HT1080 (cell line): ENCODE measurements around the gene SERPINF2. TPM values are rescaled to one million over a fixed set of nuclear protein-coding genes. Genes with fewer than 3 reads are reported as not detected.
"Not testable (repeated sequence)": the region's sequence is repeated elsewhere in the genome, so short reads cannot be mapped to it uniquely, and the experiment has no call there.

Experiments used
- DNase-seq: peaks from one replicate; pipeline ENCODE4 v3.0.0-alpha.2; 2015; ENCODE audit warnings: low read depth
- total RNA-seq: library from RNA; depleted of rRNA; stranded (reverse); fragments of >200 nt; shearing (Covaris generic); gene quantifications from 2 replicates; pipeline ENCODE4 v1.2.3, GENCODE V29; 2014; rRNA removed

The SERPINF2 gene
- total RNA-seq, 1 experiment from 2014 or later, result 2.0 TPM

DNA sequence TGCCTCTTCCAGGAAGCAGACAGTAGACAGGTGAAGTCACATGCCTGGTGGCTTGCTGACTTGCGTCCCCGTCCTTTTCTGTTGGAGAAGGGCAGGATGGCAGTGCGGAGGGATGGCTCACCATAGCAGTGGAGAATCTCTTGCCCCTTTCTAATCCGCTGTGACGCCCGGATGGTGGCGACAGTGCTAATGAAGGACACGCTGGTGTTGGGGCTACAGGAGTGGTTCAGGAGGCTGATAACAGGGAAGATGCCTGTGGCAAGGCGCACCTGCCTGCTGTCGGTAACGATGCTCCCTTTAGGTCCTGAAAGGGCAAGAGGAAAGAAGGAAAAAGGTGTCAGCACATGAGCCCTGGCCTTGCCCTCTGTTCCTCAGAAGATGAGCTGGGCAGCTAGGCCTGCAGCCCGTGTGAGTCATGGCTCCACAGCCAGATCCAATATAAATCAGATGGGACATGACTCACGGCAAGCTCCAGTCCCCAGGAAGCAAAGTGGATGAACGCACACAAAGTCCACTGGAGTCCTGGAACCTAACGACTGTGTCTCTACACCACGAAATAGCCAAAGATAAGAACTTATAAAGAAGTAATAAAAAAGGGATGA lies 44.7 kb downstream of the SERPINF2 start:
- peak; percentile 95 for DNase-seq

DNA sequence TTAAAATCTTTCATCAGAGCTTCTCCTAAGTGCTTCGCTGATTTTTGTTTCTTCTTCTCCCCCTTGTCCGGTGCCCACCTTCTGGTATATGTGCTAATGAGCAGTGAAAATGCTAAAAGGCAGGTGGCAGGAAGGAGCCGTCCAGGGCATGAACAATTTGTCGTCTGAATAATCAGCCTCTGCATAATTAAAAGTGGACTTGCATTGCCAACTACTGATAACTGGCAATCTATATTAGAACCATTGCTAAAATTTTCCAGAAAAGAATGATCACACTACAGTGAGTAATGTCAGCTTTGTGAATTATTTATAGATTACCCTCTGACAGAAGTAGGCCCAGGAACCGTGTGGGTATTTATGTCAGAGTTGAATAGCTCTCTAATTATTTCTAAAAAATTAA lies 47.3 kb downstream of the SERPINF2 start:
- DNase-seq, result no peak

DNA sequence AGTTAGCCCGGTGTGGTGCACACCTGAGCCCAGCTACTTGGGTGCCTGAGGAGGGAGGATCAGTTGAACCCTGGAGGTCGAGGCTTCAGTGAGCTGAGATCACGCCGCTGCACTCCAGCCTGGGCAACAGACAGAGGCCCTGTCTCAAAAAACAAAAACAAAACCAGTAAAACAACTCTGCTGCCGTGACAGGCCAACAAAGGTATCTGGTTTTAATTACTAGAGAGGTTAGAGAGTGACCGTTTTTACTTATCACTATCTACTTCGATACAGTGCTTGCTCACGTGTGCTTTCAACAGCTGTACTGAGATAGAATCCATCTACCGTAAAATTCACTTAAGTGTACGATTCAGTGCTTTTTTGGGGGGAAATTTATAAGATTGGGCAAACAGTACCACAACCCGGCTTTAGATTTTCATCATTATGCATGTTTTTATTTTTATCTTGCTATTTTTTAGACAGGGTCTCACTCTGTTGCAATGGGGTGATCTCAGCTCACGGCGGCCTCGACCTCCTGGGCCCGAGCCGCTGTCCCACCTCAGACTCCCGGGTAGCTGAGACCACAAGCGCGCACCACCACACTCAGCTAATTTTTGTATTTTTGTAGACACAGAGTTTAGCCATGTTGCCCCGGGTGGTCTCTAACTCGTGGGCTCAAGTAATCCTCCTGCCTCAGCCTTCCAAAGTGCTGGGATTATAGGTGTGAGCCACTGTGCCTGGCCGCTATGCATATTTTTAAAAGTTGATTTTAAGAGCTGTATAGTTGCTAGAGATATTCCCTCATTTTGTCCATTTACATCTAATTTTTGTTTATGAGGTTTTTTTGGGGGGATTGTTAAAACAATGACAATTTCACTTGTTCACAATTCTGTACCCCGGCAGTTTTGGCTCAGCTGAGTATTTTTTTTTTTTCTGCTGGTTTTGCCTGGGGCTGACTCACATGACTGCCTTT lies 50.1 kb downstream of the SERPINF2 start:
- no peak for DNase-seq

DNA sequence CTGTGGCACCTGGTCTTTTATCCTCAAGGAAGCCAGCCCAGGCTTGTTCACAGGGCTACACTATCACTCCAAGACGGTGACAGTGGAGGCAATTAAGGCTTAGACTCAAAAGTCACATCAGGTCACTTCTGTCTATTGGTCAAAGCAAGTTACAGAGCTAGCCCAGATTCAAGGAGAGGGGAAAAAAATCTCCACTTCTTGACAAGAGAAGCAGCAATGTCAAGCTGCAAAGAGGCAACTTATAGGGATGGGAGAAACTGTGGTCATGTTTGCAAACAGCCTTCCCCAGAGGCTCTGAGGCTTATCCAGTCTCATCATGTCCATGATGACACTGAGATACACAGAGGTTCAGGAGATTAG lies 50.8 kb downstream of the SERPINF2 start:
- DNase-seq, result no peak

DNA sequence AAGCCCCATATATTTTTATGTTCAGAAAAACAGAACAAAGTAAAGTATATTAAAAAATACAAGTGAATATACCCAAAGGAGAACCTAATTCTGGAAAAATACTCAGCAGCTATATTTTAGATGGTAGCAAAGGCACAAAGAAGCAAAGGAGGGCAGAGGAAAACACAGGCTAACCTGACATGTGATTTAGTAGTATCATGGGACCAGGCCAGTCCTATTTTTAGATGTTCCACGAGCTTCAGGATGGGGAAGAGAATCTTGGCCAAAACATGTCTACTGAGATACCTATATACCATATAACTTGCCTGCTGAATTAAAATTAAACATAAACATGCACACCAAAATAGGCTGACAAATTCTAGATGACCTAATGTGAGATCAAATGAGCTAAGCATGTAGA lies 54.1 kb downstream of the SERPINF2 start:
- DNase-seq, result no peak

DNA sequence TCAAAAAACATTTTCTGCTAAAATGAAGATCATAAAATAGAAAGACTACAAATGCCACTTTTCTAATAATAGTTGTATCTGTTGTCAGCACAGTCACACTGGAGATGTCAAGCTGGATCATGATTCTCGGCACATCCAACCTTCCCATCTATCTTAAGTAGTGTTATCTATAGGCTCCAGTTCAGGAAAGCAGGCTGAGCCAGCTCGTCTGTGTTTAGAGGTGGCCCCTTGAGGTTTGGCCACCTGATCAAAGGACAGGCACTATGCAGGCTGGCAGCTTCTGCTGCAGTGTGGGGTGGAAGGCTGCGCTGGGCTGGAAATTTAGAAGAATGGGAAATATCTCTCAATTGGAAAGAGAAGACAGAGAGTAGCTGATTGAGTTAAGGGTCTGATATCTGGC lies 54.7 kb downstream of the SERPINF2 start:
- no peak for DNase-seq

DNA sequence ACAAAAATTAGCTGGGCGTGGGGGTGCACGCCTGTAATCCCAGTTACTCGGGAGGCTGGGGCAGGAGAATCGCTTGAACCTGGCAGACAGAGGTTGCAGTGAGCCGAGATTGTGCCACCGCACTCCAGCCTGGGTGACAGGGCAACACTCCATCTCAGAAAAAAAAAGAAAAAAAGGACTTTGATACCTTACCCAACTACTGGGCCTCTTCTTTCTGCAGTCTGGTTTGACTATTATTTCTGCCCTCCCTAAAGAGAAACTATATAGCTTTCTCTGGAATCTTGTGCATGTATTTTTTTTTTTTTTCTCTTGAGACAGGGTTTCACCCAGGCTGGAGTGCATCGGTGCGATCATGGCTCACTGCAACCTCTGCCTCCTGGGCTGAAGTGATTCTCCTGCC lies 55.2 kb downstream of the SERPINF2 start:
- not testable (repeated sequence) for DNase-seq

DNA sequence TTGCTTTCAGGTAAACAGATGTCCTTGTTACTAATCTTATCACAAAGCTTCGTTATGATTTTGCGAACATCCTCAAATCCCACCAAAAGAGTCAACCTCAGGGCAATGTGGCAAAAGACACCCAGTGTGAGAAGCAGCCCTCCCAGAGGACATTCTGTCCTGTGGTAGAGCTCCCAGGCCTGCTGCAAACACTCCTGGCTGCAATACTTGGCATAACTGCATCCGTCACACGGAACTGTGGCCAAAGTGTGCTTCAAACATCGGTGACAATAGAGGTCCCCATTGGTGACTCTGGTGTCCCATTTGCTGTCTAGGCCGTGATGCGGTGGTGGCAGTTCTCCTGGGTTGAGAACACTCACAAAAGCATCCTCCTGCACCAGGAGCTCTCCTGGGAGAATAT lies 57.6 kb downstream of the SERPINF2 start:
- no peak for DNase-seq

DNA sequence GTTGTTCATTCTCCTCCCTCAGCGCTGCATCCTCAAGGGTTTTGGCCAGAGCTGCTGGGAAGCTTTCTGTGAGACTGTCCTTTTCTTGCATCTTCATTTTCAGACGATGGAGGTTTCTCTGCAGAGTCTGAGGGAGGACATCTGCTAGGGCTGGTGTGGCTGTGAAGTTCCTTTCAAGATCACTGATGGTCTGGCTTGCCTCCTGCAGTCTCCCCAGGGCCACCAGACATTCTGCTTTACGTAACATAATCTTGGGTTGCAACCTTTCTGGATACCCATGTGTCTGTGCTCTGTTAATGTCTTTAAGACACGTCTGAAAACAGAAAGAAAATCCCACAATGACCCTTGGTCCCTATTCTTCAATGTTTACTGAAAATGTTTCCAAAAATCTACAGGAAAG lies 58.0 kb downstream of the SERPINF2 start:
- no peak for DNase-seq

DNA sequence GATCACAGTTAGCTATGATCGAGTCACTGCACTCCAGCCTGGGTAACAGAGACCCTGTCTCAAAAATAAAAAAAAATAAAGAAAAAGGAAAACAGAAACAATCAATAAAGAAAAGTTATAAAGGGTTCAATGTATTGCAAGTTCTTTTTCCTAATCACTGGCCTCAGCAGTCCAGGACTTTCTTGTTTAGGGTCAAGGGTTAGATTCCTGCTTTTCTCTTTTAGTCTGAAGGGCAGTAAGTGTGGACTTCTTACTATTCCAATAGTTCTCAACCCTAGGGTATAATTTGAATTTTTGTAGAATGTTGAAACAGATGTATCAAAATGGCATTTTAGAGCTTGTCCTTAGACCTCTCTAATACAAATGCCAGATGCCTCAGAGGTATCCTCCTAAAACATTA lies 59.8 kb downstream of the SERPINF2 start:
- DNase-seq, result no peak

DNA sequence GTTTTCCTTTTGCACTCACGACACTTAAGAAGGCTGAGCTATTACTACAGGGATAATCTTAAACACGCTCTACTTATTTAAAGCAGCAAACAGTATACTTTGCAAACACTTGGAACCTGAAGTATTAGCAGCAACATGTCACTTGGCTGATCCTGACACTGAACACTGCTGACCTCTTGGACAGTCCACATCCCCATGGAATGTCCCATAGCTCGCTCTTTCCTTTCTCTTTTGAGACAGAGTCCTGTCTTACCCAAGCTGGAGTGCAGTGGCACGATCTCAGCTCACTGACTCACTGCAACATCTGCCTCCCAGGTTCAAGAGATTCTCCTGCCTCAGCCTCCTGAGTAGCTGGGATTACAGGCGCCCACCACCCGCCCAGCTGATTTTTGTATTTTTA lies 60.6 kb downstream of the SERPINF2 start:
- no peak for DNase-seq

Other genes with a start within 250 kb of the SERPINF2 start
- 35.3 and 46.9 TPM in 2 replicates for gene INPP5K, start 226.3 kb upstream of the SERPINF2 start, total RNA-seq
- 37.7 and 48.3 TPM in 2 replicates for gene PITPNA, start 180.1 kb upstream of the SERPINF2 start, total RNA-seq
- gene SLC43A2, start 114.0 kb upstream of the SERPINF2 start, total RNA-seq, result 3.5 and 3.9 TPM in 2 replicates
- 1.5 and 2.5 TPM in 2 replicates for gene SCARF1, start 97.1 kb upstream of the SERPINF2 start, total RNA-seq
- gene RILP, start 93.0 kb upstream of the SERPINF2 start, total RNA-seq, result 8.0 and 8.9 TPM in 2 replicates
- 107 and 117 TPM in 2 replicates for gene PRPF8, start 58.0 kb upstream of the SERPINF2 start, total RNA-seq
- 0.37 and 0.64 TPM in 2 replicates for gene TLCD2, start 32.5 kb upstream of the SERPINF2 start, total RNA-seq
- 8.3 and 9.9 TPM in 2 replicates for gene WDR81, start 18.2 kb upstream of the SERPINF2 start, total RNA-seq
- gene SERPINF1, start 19.2 kb downstream of the SERPINF2 start, total RNA-seq, result 2.0 and 2.6 TPM in 2 replicates
- 10.7 and 13.0 TPM in 2 replicates for gene SMYD4, start 87.0 kb downstream of the SERPINF2 start, total RNA-seq
- 30.1 and 59.9 TPM in 2 replicates for gene RPA1, start 87.1 kb downstream of the SERPINF2 start, total RNA-seq